H1 (cell line): Measurements from ENCODE around the gene FBXO7. TPM values are rescaled to one million over a fixed set of nuclear protein-coding genes. Genes with fewer than 3 reads are reported as not detected.

Source experiments
- CTCF ChIA-PET: fragments of 300-600 bp; sonication (Branson Sonifier 250); formaldehyde crosslinking; loops from one replicate; lab custom pipeline; 2021; ENCODE audit not compliant: partially characterized antibody; lab: Charles Lee
- POLR2A ChIA-PET: fragments of 300-600 bp; sonication (Branson Sonifier 250); formaldehyde crosslinking; loops from one replicate; lab custom pipeline; 2021; ENCODE audit warnings: inconsistent platforms; ENCODE audit not compliant: partially characterized antibody; lab: Charles Lee
- DNase-seq, 2 experiments: peaks; one replicate each; pipeline versions ENCODE4 v3.0.0 to v3.0.0-alpha.2; 2010 to 2022; ENCODE audit warnings: low spot score in 2 of 2, low read depth in 1 of 2, mixed read lengths in 1 of 2
- FAIRE-seq: peaks from 2 replicates; lab custom pipeline; 2011; peaks lifted over from hg19 to GRCh38; lab: Jason Lieb, UNC
- H2AFZ ChIP-seq: 2 replicates; pipeline ENCODE4 v1.8.1; 2012; ENCODE audit warnings: low read length, inconsistent platforms
- H2AK5ac ChIP-seq: 2 replicates; pipeline ENCODE4 v1.6.1; 2013; ENCODE audit warnings: low read depth, low read length
- H2BK120ac ChIP-seq: replicated peaks from 2 replicates; pipeline ENCODE3; 2013; ENCODE audit warnings: low read depth, low read length, inconsistent platforms
- H2BK12ac ChIP-seq: 2 replicates; pipeline ENCODE4 v1.6.1; 2013; ENCODE audit warnings: low read depth, low read length
- H2BK15ac ChIP-seq: 2 replicates; pipeline ENCODE4 v1.6.1; 2013; ENCODE audit warnings: low read length
- H2BK20ac ChIP-seq: 2 replicates; pipeline ENCODE4 v1.6.1; 2013; ENCODE audit warnings: low read length
- H2BK5ac ChIP-seq: 2 replicates; pipeline ENCODE4 v1.6.1; 2013; ENCODE audit warnings: low read depth, low read length
- H3K14ac ChIP-seq: 2 replicates; pipeline ENCODE4 v1.6.1; 2013; ENCODE audit warnings: inconsistent platforms; ENCODE audit not compliant: insufficient read length
- H3K18ac ChIP-seq: 2 replicates; pipeline ENCODE4 v1.6.1; 2013; ENCODE audit warnings: low read length; ENCODE audit errors: extremely low read depth
- H3K23ac ChIP-seq: 2 replicates; pipeline ENCODE4 v1.6.1; 2013; ENCODE audit warnings: inconsistent platforms; ENCODE audit not compliant: insufficient read length
- H3K23me2 ChIP-seq: 2 replicates; pipeline ENCODE4 v1.6.1; 2013; ENCODE audit warnings: low read depth, low read length
- H3K27ac ChIP-seq: 2 replicates; pipeline ENCODE4 v1.6.1; 2011; ENCODE audit warnings: low read depth, low read length, inconsistent platforms
- H3K27me3 ChIP-seq, 4 experiments: replicated peaks in 1 of 4; 1 replicate in 1 of 4; 2 replicates in 3 of 4; pipeline versions ENCODE4 v1.6.1 to v1.8.1; 2011 to 2013; ENCODE audit warnings: low read length in 3 of 4, mild to moderate bottlenecking in 3 of 4, inconsistent platforms in 2 of 4, mixed read lengths in 2 of 4, moderate library complexity in 1 of 4; ENCODE audit not compliant: control insufficient read depth in 3 of 4, insufficient read depth in 3 of 4; ENCODE audit errors: extremely low read depth in 1 of 4
- H3K36me3 ChIP-seq, 4 experiments: 2 replicates each; pipeline versions ENCODE4 v1.6.1 to v1.8.1; 2011 to 2013; ENCODE audit warnings: mild to moderate bottlenecking in 4 of 4, low read length in 3 of 4, moderate library complexity in 2 of 4, control low read depth in 1 of 4, inconsistent platforms in 1 of 4; ENCODE audit not compliant: insufficient read depth in 4 of 4, control insufficient read depth in 2 of 4
- H3K4ac ChIP-seq: replicated peaks from 2 replicates; pipeline ENCODE3; 2013; ENCODE audit warnings: low read length, low read depth, mixed read lengths, inconsistent platforms; ENCODE audit not compliant: insufficient read length
- H3K4me1 ChIP-seq, 4 experiments: replicated peaks in 1 of 4; 1 replicate in 1 of 4; 2 replicates in 3 of 4; pipeline versions ENCODE4 v1.6.1 to v1.8.1; 2011 to 2013; ENCODE audit warnings: low read length in 3 of 4, inconsistent platforms in 2 of 4, mixed read lengths in 1 of 4; ENCODE audit not compliant: insufficient read depth in 4 of 4, control insufficient read depth in 3 of 4
- H3K4me2 ChIP-seq, 2 experiments: 2 replicates each; pipeline versions ENCODE4 v1.6.1 to v1.8.1; 2011 to 2013; ENCODE audit warnings: low read depth in 2 of 2, low read length in 2 of 2, control low read depth in 1 of 2, inconsistent platforms in 1 of 2, mild to moderate bottlenecking in 1 of 2; ENCODE audit not compliant: insufficient read depth in 1 of 2
- H3K4me3 ChIP-seq, 4 experiments: fragments of 200-600, 300-600 bp in 1 of 4; sonication (generic), shearing (Covaris generic), sonication (Bioruptor Twin) in 1 of 4; 2 replicates each; pipeline versions ENCODE4 v1.5.1 to v1.8.1; 2011 to 2016; ENCODE audit warnings: low read length in 4 of 4, low read depth in 3 of 4, control low read depth in 2 of 4, inconsistent platforms in 2 of 4, mild to moderate bottlenecking in 2 of 4, mixed read lengths in 1 of 4, moderate library complexity in 1 of 4; ENCODE audit not compliant: insufficient read depth in 2 of 4; ENCODE audit errors: extremely low read depth in 1 of 4
- H3K56ac ChIP-seq: replicated peaks from 2 replicates; pipeline ENCODE3; 2013; ENCODE audit warnings: low read depth, mild to moderate bottlenecking, mixed read lengths, low read length, inconsistent platforms; ENCODE audit not compliant: insufficient read length
- H3K79me1 ChIP-seq: 2 replicates; pipeline ENCODE4 v1.6.1; 2013; ENCODE audit warnings: low read depth, low read length, control low read depth
- H3K79me2 ChIP-seq, 2 experiments: 2 replicates each; pipeline versions ENCODE4 v1.6.1 to v1.8.1; 2012 to 2013; ENCODE audit warnings: low read length in 2 of 2, mild to moderate bottlenecking in 2 of 2, inconsistent platforms in 1 of 2; ENCODE audit not compliant: insufficient read depth in 2 of 2, control insufficient read depth in 1 of 2
- H3K9ac ChIP-seq, 4 experiments: replicated peaks in 1 of 4; 1 replicate in 1 of 4; 2 replicates in 3 of 4; pipeline versions ENCODE4 v1.6.1 to v1.8.1; 2011 to 2013; ENCODE audit warnings: low read depth in 3 of 4, low read length in 3 of 4, control low read depth in 2 of 4, mild to moderate bottlenecking in 2 of 4, moderate library complexity in 2 of 4, inconsistent platforms in 1 of 4; ENCODE audit errors: extremely low read depth in 1 of 4
- H3K9me3 ChIP-seq, 2 experiments: 2 replicates each; pipeline versions ENCODE4 v1.6.1 to v1.8.1; 2012 to 2013; ENCODE audit warnings: mild to moderate bottlenecking in 2 of 2, moderate library complexity in 2 of 2, control low read depth in 1 of 2, inconsistent platforms in 1 of 2, low read depth in 1 of 2, low read length in 1 of 2, mixed read lengths in 1 of 2; ENCODE audit not compliant: insufficient read depth in 2 of 2
- H4K20me1 ChIP-seq, 2 experiments: replicated peaks in 1 of 2; 2 replicates each; pipeline versions ENCODE3 to v1.8.1; 2011 to 2013; ENCODE audit warnings: inconsistent platforms in 2 of 2, low read length in 2 of 2, mild to moderate bottlenecking in 1 of 2; ENCODE audit not compliant: insufficient read depth in 2 of 2, control insufficient read depth in 1 of 2
- H4K5ac ChIP-seq: 2 replicates; pipeline ENCODE4 v1.6.1; 2013; ENCODE audit warnings: low read length, low read depth, mixed read lengths, inconsistent platforms; ENCODE audit not compliant: insufficient read length
- H4K8ac ChIP-seq: 2 replicates; pipeline ENCODE4 v1.8.0; 2013; ENCODE audit warnings: mild to moderate bottlenecking, moderate library complexity, low read length, inconsistent platforms; ENCODE audit not compliant: insufficient read depth; ENCODE audit errors: extremely low read depth
- H4K91ac ChIP-seq: replicated peaks from 2 replicates; pipeline ENCODE3; 2013; ENCODE audit warnings: low read length, mixed read lengths, inconsistent platforms; ENCODE audit not compliant: insufficient read length
- FOSL1 ChIP-seq: IDR thresholded peaks from 2 replicates; pipeline ENCODE4 v1.6.1; 2011; ENCODE audit warnings: mild to moderate bottlenecking, low read depth, low read length, moderate library complexity; ENCODE audit not compliant: insufficient read depth
- MAFK ChIP-seq: IDR thresholded peaks from 2 replicates; pipeline ENCODE4 v1.6.1; 2012; ENCODE audit warnings: low read depth, mild to moderate bottlenecking, improper control_type of control experiment, low read length
- RAD21 ChIP-seq, 2 experiments: IDR thresholded peaks in 1 of 2; conservative IDR thresholded peaks in 1 of 2; 2 replicates each; pipeline ENCODE4 v1.6.1; 2011; ENCODE audit warnings: low read depth in 2 of 2, low read length in 2 of 2, improper control_type of control experiment in 1 of 2, inconsistent platforms in 1 of 2, mild to moderate bottlenecking in 1 of 2, moderate library complexity in 1 of 2
- SAP30 ChIP-seq: fragments of 300-600 bp; sonication (generic); IDR thresholded peaks from 2 replicates; pipeline ENCODE4 v1.7.1; 2012; ENCODE audit warnings: low read length, moderate library complexity, mild to moderate bottlenecking, inconsistent platforms; ENCODE audit not compliant: insufficient read depth, insufficient replicate concordance
- WGBS, 2 experiments: shearing (Covaris generic) in 1 of 2; methylation state at CpG; one replicate each; pipeline versions ENCODE4 v1.1.6 to v1.1.7; 2013 to 2015; ENCODE audit warnings: low lambda C conversion rate in 2 of 2, mixed read lengths in 2 of 2, inconsistent platforms in 1 of 2, low coverage in 1 of 2, missing lambda C conversion rate in 1 of 2; ENCODE audit not compliant: insufficient replicate concordance in 2 of 2, insufficient coverage in 1 of 2, insufficient read length in 1 of 2; ENCODE audit errors: extremely low coverage in 1 of 2, missing lambda C conversion rate in 1 of 2; 5-methylcytosine and 5-hydroxymethylcytosine counted together
- polyA plus RNA-seq, 7 experiments: library from polyadenylated mRNA; depleted of rRNA in 3 of 7; stranded (reverse) in 5 of 7; unstranded in 2 of 7; fragments of >200 nt in 5 of 7; fragments of 200-250 nt in 2 of 7; gene quantifications; 1 replicate in 5 of 7; 2 replicates in 1 of 7; 4 replicates in 1 of 7; pipeline versions ENCODE4 v1.2.1 to v1.2.3, GENCODE V29; 2011 to 2013; ENCODE audit warnings: missing spikeins in 2 of 7, mixed read lengths in 2 of 7
- total RNA-seq: library from RNA; stranded (reverse); fragmentation: NEBNext Ultra II Directional; extraction: Animal tissue kit (Norgen Biotek cat#: 25700); gene quantifications from 2 replicates; pipeline ENCODE4 v1.2.1, GENCODE V29; 2021

FBXO7 gene
- total and polyA plus RNA-seq, 2 of the 8 experiments (the other 6 are each of a cell fraction or from before 2014, with no cell fraction given): 62.7 to 76.1 TPM

DNA sequence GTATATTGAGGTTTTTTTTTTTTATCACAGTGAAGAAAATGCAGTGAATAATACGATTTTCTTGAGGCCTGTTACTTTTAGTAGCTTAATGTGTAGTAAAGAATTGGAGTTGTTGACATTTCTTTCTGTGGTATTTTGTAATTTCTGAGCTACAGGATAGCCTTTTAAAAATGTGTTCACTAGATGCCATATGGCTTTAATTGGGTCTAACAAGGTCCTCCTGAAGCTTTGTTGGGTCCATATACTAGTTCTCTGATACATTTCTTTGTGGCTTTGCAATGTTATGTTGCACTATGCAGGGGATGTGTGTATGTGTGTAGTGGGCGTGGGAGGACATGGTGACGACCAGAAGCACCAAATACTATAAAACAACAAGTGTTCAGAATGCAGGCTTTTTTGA is 25.1 kb downstream of the FBXO7 start:
- Histone ChIP-seq H2BK5ac (no peak overlapping the region), H4K8ac (no peak overlapping the region), H2AFZ (no peak overlapping the region), H3K4ac (no peak overlapping the region), H3K23ac (no peak overlapping the region), H4K20me1 (peaks cover 2 to 3% of the 10 kb centered on the region in 2 experiments), H2BK20ac (no peak overlapping the region), H3K4me3 (no peak overlapping the region), H3K79me2 (no peaks in the 10 kb centered on the region), H2BK12ac (no peak overlapping the region), H3K4me2 (no peak overlapping the region), H3K79me1 (no peaks in the 10 kb centered on the region), H3K36me3 (peaks cover 0 to 14% (median 3%) of the 10 kb centered on the region in 4 experiments; a peak in 5 of 8 replicates)
- DNase-seq (no peak), FAIRE-seq (no peak)
- no peak for TF ChIP-seq FOSL1
- TF ChIP-seq RAD21 (IDR thresholded peaks at IDR 0.05 in 1 of 2, conservative IDR thresholded peaks at IDR 0.05 in 1 of 2; ENCODE audit: low read depth in 2 of 2, low read length in 2 of 2): no peak
- TF ChIP-seq SAP30: no peak
- no peak for TF ChIP-seq MAFK
- TF ChIP-seq, all 59 proteins: peak for 0
- Histone ChIP-seq H3K9me3 (no peaks in the 10 kb centered on the region), H3K23me2 (no peaks in the 10 kb centered on the region), H3K27me3 (no peaks in the 10 kb centered on the region), H2AK5ac (no peak overlapping the region), H3K27ac (no peak overlapping the region), H3K4me1 (peaks cover 0 to 4% (median 2%) of the 10 kb centered on the region in 4 experiments; a peak in 4 of 7 replicates), H3K56ac (no peak overlapping the region), H3K14ac (no peak overlapping the region), H4K5ac (no peak overlapping the region), H2BK15ac (no peak overlapping the region), H3K18ac (no peak overlapping the region), H3K9ac (no peak overlapping the region), H4K91ac (no peak overlapping the region), H2BK120ac (no peak overlapping the region)
- WGBS, 2 experiments: 81% methylated on average over 3 of the region's 3 CpGs; no CpG with 5 or more reads in 1 of the 2 experiments
- POLR2A ChIA-PET: interaction anchor here (1.6 to 1.8 kb wide), 2 partner anchors 9 to 24 kb away, joined by 4 to 5 read pairs; no protein-coding TSS in a partner anchor
- CTCF ChIA-PET: interaction anchor here (0.6 to 1.8 kb wide), 2 partner anchors 10 to 402 kb away, joined by 3 to 5 read pairs; no protein-coding TSS in a partner anchor
